Heart left ventricle (tissue), 16 donors: ENCODE data around the gene GOSR2. TPM values are rescaled to one million over a fixed set of nuclear protein-coding genes. Genes with fewer than 3 reads are reported as not detected.

Experiments
- ATAC-seq, 4 donors: fragments of 200-7000 bp; cut with Tn5 transposase; one replicate each; pipeline ENCODE4 v1.9.1; 2020 to 2022; ENCODE audit warnings: moderate library complexity in 4 of 4, mild to moderate bottlenecking in 3 of 4, moderate number of reproducible peaks in 1 of 4
- DNase-seq, 5 donors: peaks; one replicate each; pipeline ENCODE4 v3.0.0-alpha.2; 2020
- H3K27ac ChIP-seq, 12 donors: fragments of 200-600 bp; sonication (generic) in 4 of 12; one replicate each; pipeline versions ENCODE4 v1.5.0 to v1.8.0; 2016 to 2022; ENCODE audit warnings: mild to moderate bottlenecking in 2 of 12
- H3K27me3 ChIP-seq, 9 donors: fragments of 200-600 bp; sonication (generic) in 2 of 9; one replicate each; pipeline versions ENCODE4 v1.5.1 to v1.8.0; 2016 to 2022; ENCODE audit warnings: mild to moderate bottlenecking in 3 of 9
- H3K36me3 ChIP-seq, 9 donors: fragments of 200-600 bp; sonication (generic) in 2 of 9; one replicate each; pipeline versions ENCODE4 v1.5.0 to v1.8.0; 2018 to 2022; ENCODE audit warnings: mild to moderate bottlenecking in 2 of 9
- H3K4me1 ChIP-seq, 12 donors: fragments of 200-600 bp; sonication (generic) in 4 of 12; one replicate each; pipeline versions ENCODE4 v1.5.0 to v1.8.0; 2016 to 2022; ENCODE audit warnings: mild to moderate bottlenecking in 3 of 12
- H3K4me3 ChIP-seq, 12 donors: fragments of 200-600 bp; sonication (generic) in 4 of 12; one replicate each; pipeline versions ENCODE4 v1.5.0 to v1.8.0; 2017 to 2022; ENCODE audit warnings: mild to moderate bottlenecking in 9 of 12, moderate library complexity in 4 of 12
- H3K9me3 ChIP-seq, 12 donors: fragments of 200-600 bp; sonication (generic) in 4 of 12; one replicate each; pipeline versions ENCODE4 v1.5.0 to v1.8.0; 2016 to 2022; ENCODE audit warnings: mild to moderate bottlenecking in 1 of 12
- CTCF ChIP-seq, 12 donors: fragments of 200-600 bp; sonication (generic) in 4 of 12; IDR thresholded peaks; one replicate each; pipeline versions ENCODE4 v1.5.0 to v1.8.0; 2018 to 2022; ENCODE audit warnings: antibody characterized with exemption in 12 of 12, mild to moderate bottlenecking in 5 of 12
- POLR2A ChIP-seq, 2 donors: fragments of 450-650 bp; IDR thresholded peaks; one replicate each; pipeline ENCODE4 v1.6.1; 2017; ENCODE audit warnings: antibody characterized with exemption in 2 of 2, mild to moderate bottlenecking in 2 of 2, moderate library complexity in 2 of 2
- WGBS, 4 donors: extraction: QIAGEN DNeasy Blood & Tissue Kit in 2 of 4; methylation state at CpG; one replicate each; pipeline versions ENCODE4 v1.1.5 to v1.1.7; 2013 to 2018; 5-methylcytosine and 5-hydroxymethylcytosine counted together
- intact Hi-C, 10 donors: fragments of 100-400 bp; cut with DNase I; formaldehyde crosslinking; loops; one replicate each; pipeline versions ENCODE4 v1.11.1 to v1.14.2; 2022
- polyA plus RNA-seq, 2 donors: library from polyadenylated mRNA; stranded (reverse); fragments of 200-250 nt; gene quantifications; one replicate each; pipeline ENCODE4 v1.2.3, GENCODE V29; 2013
- total RNA-seq, 9 donors: library from RNA; depleted of rRNA in 2 of 9; stranded (reverse); fragments of >200 nt in 2 of 9; fragmentation: NEBNext Ultra II Directional in 3 of 9; extraction: Animal tissue kit (Norgen Biotek cat#: 25700) in 3 of 9; gene quantifications; one replicate each; pipeline versions ENCODE4 v1.1.0 to v1.2.4, GENCODE V29; 2016 to 2023
- donor health status: ischemic (EF 13 %, LVEDD 7.1; RV severe dilation, severe dysfunction).
- donor health status: healthy with polysubstance abuse.
- donor health status: DM: no; HTN: yes; CAD: no.
- donor health status: DM: no; HTN: no; CAD: no.
- donor health status: ischemic (EF 25% LVEDD 6.9; RV normal size, moderate dysfunction).
- donor health status: ischemic (EF 25% LVEDD 5.7; RV mildly dilated, moderate dysfunction).
- donor health status: healthy.
- donor health status: DM: yes; HTN: yes; CAD: no.
- donor health status: ischemic (EF 35%, LVEDD 5.7; RV mildly dilated, moderate dysfunction).
- donor health status: nonischemic (EF 11% LVEDD 7.7; RV severe dilation, severe dysfunction).
- donor health status: DM: yes; HTN: yes; CAD: no.
- donor health status: PGD.
- donor health status: ischemic (EF 29% LVEDD 5.4; RV normal size, mild dysfunction).
- donor health status: nonischemic (EF 23%, LVEDD 6.1; RV moderate dilation, normal function).

The GOSR2 gene
- total and polyA plus RNA-seq, 11 donors = 20.9 to 55.1 (median 38.4) TPM

- peaks cover 0 to 8% (median 0%) of the 10 kb centered on the region in 12 donors for H3K4me1 ChIP-seq
- ATAC-seq = no peak
- TF ChIP-seq POLR2A (IDR thresholded peaks at IDR 0.05) = no peak
- H3K4me3 ChIP-seq = no peak overlapping the region
- no peak for DNase-seq
- H3K27me3 ChIP-seq = peaks cover 0 to 49% (median 2%) of the 10 kb centered on the region in 9 donors
- WGBS, 4 donors = 72 to 83% (median 75%) methylated on average over 3 of the region's 3 CpGs
- no peak overlapping the region for H3K27ac ChIP-seq
- H3K9me3 ChIP-seq = no peaks in the 10 kb centered on the region
- H3K36me3 ChIP-seq = no peaks in the 10 kb centered on the region
- intact Hi-C loops = no loop called here
Measured at GRCh38 chr17:46887717-46888116, 35.2 kb upstream of the GOSR2 start.

- Histone ChIP-seq H3K9me3 (no peaks in the 10 kb centered on the region), H3K4me1 (peaks cover 0 to 8% (median 0%) of the 10 kb centered on the region in 12 donors), H3K36me3 (no peaks in the 10 kb centered on the region), H3K4me3 (no peak overlapping the region), H3K27ac (no peak overlapping the region), H3K27me3 (peaks cover 0 to 46% (median 5%) of the 10 kb centered on the region in 9 donors)
- no peak for ATAC-seq
- intact Hi-C loops = no loop called here
- WGBS, 4 donors = 70 to 100% (median 78%) methylated on average over 1 of the region's 1 CpG
- no peak for DNase-seq
- TF ChIP-seq POLR2A (IDR thresholded peaks at IDR 0.05) (no peak), CTCF (IDR thresholded peaks at IDR 0.05) (no peak)
Measured at GRCh38 chr17:46888727-46889126, 34.2 kb upstream of the GOSR2 start.

- peaks cover 0 to 46% (median 6%) of the 10 kb centered on the region in 9 donors for H3K27me3 ChIP-seq
- no peaks in the 10 kb centered on the region for H3K9me3 ChIP-seq
- ATAC-seq (no peak), DNase-seq (no peak)
- H3K4me1 ChIP-seq = peaks cover 0 to 8% (median 0%) of the 10 kb centered on the region in 12 donors
- TF ChIP-seq POLR2A (IDR thresholded peaks at IDR 0.05) (no peak), CTCF (IDR thresholded peaks at IDR 0.05) (no peak)
- H3K4me3 ChIP-seq = no peak overlapping the region
- intact Hi-C loops = no loop called here
- no peak overlapping the region for H3K27ac ChIP-seq
- H3K36me3 ChIP-seq = no peaks in the 10 kb centered on the region
- 87 to 89% (median 87%) methylated on average over 4 of the region's 4 CpGs for WGBS, 4 donors
Measured at GRCh38 chr17:46889519-46889918, 33.4 kb upstream of the GOSR2 start.

- DNase-seq (no peak), ATAC-seq (no peak)
- no peak overlapping the region for H3K27ac ChIP-seq
- peaks cover 0 to 47% (median 6%) of the 10 kb centered on the region in 9 donors for H3K27me3 ChIP-seq
- no peaks in the 10 kb centered on the region for H3K9me3 ChIP-seq
- intact Hi-C loops = no loop called here
- H3K4me3 ChIP-seq = no peak overlapping the region
- no peak for TF ChIP-seq POLR2A (IDR thresholded peaks at IDR 0.05)
- TF ChIP-seq CTCF (IDR thresholded peaks at IDR 0.05) = no peak
- H3K36me3 ChIP-seq = no peaks in the 10 kb centered on the region
- 41 to 45% (median 42%) methylated on average over 13 of the region's 13 CpGs for WGBS, 4 donors
- peaks cover 0 to 12% (median 0%) of the 10 kb centered on the region in 12 donors for H3K4me1 ChIP-seq
Measured at GRCh38 chr17:46889992-46890564, 32.9 kb upstream of the GOSR2 start.

GRCh38 chr17:46890638-46891037, 32.3 kb upstream of the GOSR2 start:
- WGBS, 4 donors = 63 to 71% (median 67%) methylated on average over 6 of the region's 6 CpGs
- DNase-seq (peak in 1 of 5 donors; percentile 29), ATAC-seq (no peak)
- Histone ChIP-seq H3K36me3 (no peaks in the 10 kb centered on the region), H3K4me1 (peaks cover 0 to 12% (median 0%) of the 10 kb centered on the region in 12 donors), H3K9me3 (no peaks in the 10 kb centered on the region), H3K27ac (no peak overlapping the region), H3K27me3 (peaks cover 0 to 49% (median 6%) of the 10 kb centered on the region in 9 donors), H3K4me3 (no peak overlapping the region)
- no peak for TF ChIP-seq CTCF (IDR thresholded peaks at IDR 0.05)
- no peak for TF ChIP-seq POLR2A (IDR thresholded peaks at IDR 0.05)
- intact Hi-C loops = no loop called here
